ENCODE measurements around the gene WFDC5. TPM values are rescaled to one million over a fixed set of nuclear protein-coding genes. Genes with fewer than 3 reads are reported as not detected.

The WFDC5 gene
- total RNA-seq, 1 experiment from 2014 or later: not detected

DNA sequence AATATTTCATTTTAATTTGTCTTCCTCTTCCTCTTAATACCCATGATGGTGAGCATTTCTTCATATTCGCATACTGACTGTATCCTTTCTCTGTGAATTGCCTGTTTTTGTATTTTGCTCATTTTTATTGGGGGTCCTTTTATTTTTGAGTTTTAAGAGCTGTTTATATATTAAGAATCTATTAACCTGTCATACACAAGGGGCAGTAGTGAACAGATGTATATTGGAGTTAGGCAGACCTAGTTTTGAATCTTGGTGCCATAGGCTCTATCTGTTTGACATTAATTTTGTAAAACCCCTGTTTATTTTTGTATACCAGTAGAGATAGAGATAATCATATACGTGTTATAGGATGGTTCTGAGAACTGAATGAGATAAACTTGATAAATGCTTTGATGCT, 3.1 kb upstream of the WFDC5 start:
- Mint-ChIP-seq H3K9me3 (ENCODE audit: unreplicated experiment) (no peaks in the 10 kb centered on the region), H3K4me1 (ENCODE audit: low read depth, unreplicated experiment) (no peaks in the 10 kb centered on the region), H3K27ac (ENCODE audit: unreplicated experiment) (no peak overlapping the region), H3K27me3 (ENCODE audit: insufficient read depth, unreplicated experiment) (peaks cover 17% of the 10 kb centered on the region), H3K36me3 (ENCODE audit: insufficient read depth, unreplicated experiment) (no peaks in the 10 kb centered on the region), H3K4me3 (ENCODE audit: unreplicated experiment) (no peak overlapping the region)
- TF ChIP-seq, protein P1, sequence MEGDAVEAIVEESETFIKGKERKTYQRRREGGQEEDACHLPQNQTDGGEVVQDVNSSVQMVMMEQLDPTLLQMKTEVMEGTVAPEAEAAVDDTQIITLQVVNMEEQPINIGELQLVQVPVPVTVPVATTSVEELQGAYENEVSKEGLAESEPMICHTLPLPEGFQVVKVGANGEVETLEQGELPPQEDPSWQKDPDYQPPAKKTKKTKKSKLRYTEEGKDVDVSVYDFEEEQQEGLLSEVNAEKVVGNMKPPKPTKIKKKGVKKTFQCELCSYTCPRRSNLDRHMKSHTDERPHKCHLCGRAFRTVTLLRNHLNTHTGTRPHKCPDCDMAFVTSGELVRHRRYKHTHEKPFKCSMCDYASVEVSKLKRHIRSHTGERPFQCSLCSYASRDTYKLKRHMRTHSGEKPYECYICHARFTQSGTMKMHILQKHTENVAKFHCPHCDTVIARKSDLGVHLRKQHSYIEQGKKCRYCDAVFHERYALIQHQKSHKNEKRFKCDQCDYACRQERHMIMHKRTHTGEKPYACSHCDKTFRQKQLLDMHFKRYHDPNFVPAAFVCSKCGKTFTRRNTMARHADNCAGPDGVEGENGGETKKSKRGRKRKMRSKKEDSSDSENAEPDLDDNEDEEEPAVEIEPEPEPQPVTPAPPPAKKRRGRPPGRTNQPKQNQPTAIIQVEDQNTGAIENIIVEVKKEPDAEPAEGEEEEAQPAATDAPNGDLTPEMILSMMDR (IDR thresholded peaks at IDR 0.05; ENCODE audit: insufficient read depth in 1 of 2, low read depth in 1 of 2, low read length in 1 of 2, severe bottlenecking in 1 of 2, unreplicated experiment in 1 of 2): peak; percentile 12 to 35
- H3K27me3 ChIP-seq (replicated peaks; ENCODE audit: control insufficient read depth, insufficient read depth, low read length): no peaks in the 10 kb centered on the region
- H3K36me3 ChIP-seq (ENCODE audit: control insufficient read depth, insufficient read depth, low read length): no peaks in the 10 kb centered on the region
- no TSS peak for BruUV-seq (replicated peaks)
- H3K9me3 ChIP-seq: no peaks in the 10 kb centered on the region
- H3K4me1 ChIP-seq: no peaks in the 10 kb centered on the region
- H3K4me3 ChIP-seq (ENCODE audit: low read depth, low read length): no peak overlapping the region
- ChIA-PET POLR2A (no interaction called here), CTCF (interaction anchor here (0.5 to 1.0 kb wide), 7 partner anchors 12 to 226 kb away, joined by 3 to 4 read pairs (median 3); no protein-coding TSS in a partner anchor)
- DNase-seq: no peak
- intact Hi-C loops (cut with micrococcal nuclease; ENCODE audit: unreplicated experiment): no loop called here

DNA sequence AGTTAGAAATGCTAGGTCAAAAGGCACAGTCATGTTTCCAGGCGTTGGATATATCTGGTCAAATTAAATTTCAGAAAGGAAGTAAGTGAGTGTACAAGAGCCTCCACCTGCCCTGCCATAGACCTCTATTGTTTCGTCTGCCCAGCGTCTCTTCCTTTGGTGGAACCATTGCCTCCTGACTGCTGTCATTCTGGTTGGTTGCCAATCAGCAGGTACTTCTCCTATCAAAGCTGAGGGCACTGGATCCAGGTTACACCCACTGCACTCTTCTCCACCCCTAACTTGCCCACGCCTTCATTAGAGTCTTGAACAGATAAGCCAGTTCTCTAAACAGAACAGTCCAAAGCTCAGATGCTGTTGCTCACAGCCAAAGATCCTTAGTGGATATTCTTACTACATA, 2.6 kb upstream of the WFDC5 start:
- no TSS peak for BruUV-seq (replicated peaks)
- H3K27me3 ChIP-seq (replicated peaks; ENCODE audit: control insufficient read depth, insufficient read depth, low read length): no peaks in the 10 kb centered on the region
- Mint-ChIP-seq H3K4me3 (ENCODE audit: unreplicated experiment) (no peak overlapping the region), H3K27ac (ENCODE audit: unreplicated experiment) (no peak overlapping the region), H3K36me3 (ENCODE audit: insufficient read depth, unreplicated experiment) (no peaks in the 10 kb centered on the region), H3K27me3 (ENCODE audit: insufficient read depth, unreplicated experiment) (peaks cover 15% of the 10 kb centered on the region), H3K9me3 (ENCODE audit: unreplicated experiment) (no peaks in the 10 kb centered on the region), H3K4me1 (ENCODE audit: low read depth, unreplicated experiment) (no peaks in the 10 kb centered on the region)
- no peak for DNase-seq
- no peaks in the 10 kb centered on the region for H3K36me3 ChIP-seq (ENCODE audit: control insufficient read depth, insufficient read depth, low read length)
- H3K9me3 ChIP-seq: no peaks in the 10 kb centered on the region
- ChIA-PET CTCF (interaction anchor here (0.5 to 1.0 kb wide), 6 partner anchors 12 to 176 kb away, joined by 3 to 4 read pairs (median 3); no protein-coding TSS in a partner anchor), POLR2A (no interaction called here)
- H3K4me3 ChIP-seq (ENCODE audit: low read depth, low read length): no peak overlapping the region
- TF ChIP-seq, protein P1 (IDR thresholded peaks at IDR 0.05; ENCODE audit: insufficient read depth in 1 of 2, low read depth in 1 of 2, low read length in 1 of 2, severe bottlenecking in 1 of 2, unreplicated experiment in 1 of 2): no peak
- intact Hi-C loops (cut with micrococcal nuclease; ENCODE audit: unreplicated experiment): no loop called here
- H3K4me1 ChIP-seq: no peaks in the 10 kb centered on the region

DNA sequence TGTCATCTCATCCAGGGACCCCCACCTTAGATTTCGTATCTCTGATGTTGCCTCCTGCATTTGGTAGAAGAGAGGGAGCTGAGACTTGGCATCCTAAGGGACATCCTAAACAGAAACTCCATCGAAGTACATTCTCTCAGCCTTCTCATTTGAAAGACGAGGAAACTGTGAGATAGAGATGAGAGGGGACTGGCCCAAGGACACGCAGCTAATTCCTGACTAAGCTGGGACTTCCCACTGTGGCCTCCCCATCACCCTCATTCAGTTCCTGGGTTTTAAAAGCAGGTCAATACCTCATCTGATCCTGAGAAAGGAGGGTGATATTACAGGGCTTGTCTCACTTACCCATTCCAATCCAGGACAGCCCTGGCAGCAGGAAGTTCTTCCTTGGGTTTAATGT, 855 bp upstream of the WFDC5 start:
- POLR2A ChIA-PET: no interaction called here
- intact Hi-C loops (cut with micrococcal nuclease; ENCODE audit: unreplicated experiment): no loop called here
- H3K27me3 Mint-ChIP-seq (ENCODE audit: insufficient read depth, unreplicated experiment): peaks cover 10% of the 10 kb centered on the region

More for the DNA sequence above, 855 bp upstream of the WFDC5 start:
- no peak overlapping the region for H3K27ac Mint-ChIP-seq (ENCODE audit: unreplicated experiment)
- Histone ChIP-seq H3K36me3 (ENCODE audit: control insufficient read depth, insufficient read depth, low read length) (no peaks in the 10 kb centered on the region), H3K9me3 (no peaks in the 10 kb centered on the region), H3K27me3 (replicated peaks; ENCODE audit: control insufficient read depth, insufficient read depth, low read length) (no peaks in the 10 kb centered on the region), H3K4me1 (no peaks in the 10 kb centered on the region), H3K4me3 (ENCODE audit: low read depth, low read length) (no peak overlapping the region)
- no peaks in the 10 kb centered on the region for H3K36me3 Mint-ChIP-seq (ENCODE audit: insufficient read depth, unreplicated experiment)
- H3K4me3 Mint-ChIP-seq (ENCODE audit: unreplicated experiment): no peak overlapping the region
- DNase-seq: no peak
- no peaks in the 10 kb centered on the region for H3K9me3 Mint-ChIP-seq (ENCODE audit: unreplicated experiment)
- TF ChIP-seq, protein P1 (IDR thresholded peaks at IDR 0.05; ENCODE audit: insufficient read depth in 1 of 2, low read depth in 1 of 2, low read length in 1 of 2, severe bottlenecking in 1 of 2, unreplicated experiment in 1 of 2): no peak
- BruUV-seq (replicated peaks): no TSS peak
- CTCF ChIA-PET: interaction anchor here (1.2 kb wide), 1 partner anchor 72 kb away, joined by 3 read pairs; no protein-coding TSS in a partner anchor
- H3K4me1 Mint-ChIP-seq (ENCODE audit: low read depth, unreplicated experiment): no peaks in the 10 kb centered on the region

Measured in Caco-2 (cell line).